Measurements from ENCODE around the gene PFKFB4. TPM values are rescaled to one million over a fixed set of nuclear protein-coding genes. Genes with fewer than 3 reads are reported as not detected.

The PFKFB4 gene
- polyA plus RNA-seq, 1 of the 3 experiments (the other 2 are of a cell fraction) = 5.7 TPM

- Histone ChIP-seq H3K27ac (ENCODE audit: low read depth in 2 of 2, low read length in 1 of 2) (no peak overlapping the region), H3K4me1 (ENCODE audit: control insufficient read depth in 1 of 2, insufficient read depth in 2 of 2, low read depth in 1 of 2, low read length in 1 of 2) (no peaks in the 10 kb centered on the region), H3K9me3 (no peaks in the 10 kb centered on the region), H3K9ac (no peak overlapping the region), H4K20me1 (ENCODE audit: insufficient read depth) (no peaks in the 10 kb centered on the region), H3K79me2 (ENCODE audit: insufficient read depth) (no peaks in the 10 kb centered on the region), H3K27me3 (ENCODE audit: insufficient read depth) (no peaks in the 10 kb centered on the region), H3K4me2 (no peak overlapping the region), H2AFZ (ENCODE audit: low read depth) (no peak overlapping the region), H3K36me3 (replicated peaks in 1 of 2; ENCODE audit: control insufficient read depth in 1 of 2, insufficient read depth in 2 of 2, low read length in 1 of 2) (no peaks in the 10 kb centered on the region), H3K9me2 (no peaks in the 10 kb centered on the region), H3F3A (replicated peaks; ENCODE audit: insufficient read depth) (no peaks in the 10 kb centered on the region), H3K4me3 (ENCODE audit: low read depth in 2 of 2, low read length in 1 of 2) (no peak overlapping the region)
- no peak for DNase-seq
- ChIA-PET CTCF (interaction anchor here (0.6 kb wide), 1 partner anchor 152 kb away, joined by 3 read pairs; no protein-coding TSS in a partner anchor), POLR2A (no interaction called here)
- no peak for TF ChIP-seq FOXM1 (IDR thresholded peaks at IDR 0.05; ENCODE audit: low read depth)
- TF ChIP-seq PBX3 (IDR thresholded peaks at IDR 0.05) = no peak
- TF ChIP-seq RXRA (IDR thresholded peaks at IDR 0.05; ENCODE audit: borderline replicate concordance, low read depth) = no peak
- no peak for TF ChIP-seq MXI1 (IDR thresholded peaks at IDR 0.05; ENCODE audit: low read depth, low read length)
- TF ChIP-seq TAF1 (IDR thresholded peaks at IDR 0.05; ENCODE audit: borderline replicate concordance, low read depth, low read length) = no peak
- TF ChIP-seq SIN3A (IDR thresholded peaks at IDR 0.05; ENCODE audit: borderline replicate concordance, low read depth, low read length) = no peak
- no peak for TF ChIP-seq POLR2AphosphoS5 (IDR thresholded peaks at IDR 0.05; ENCODE audit: low read depth, low read length)
- no peak for TF ChIP-seq TEAD4 (IDR thresholded peaks at IDR 0.05; ENCODE audit: borderline replicate concordance, insufficient read depth)
- TF ChIP-seq RFX5 (IDR thresholded peaks at IDR 0.05; ENCODE audit: low read length) = no peak
- TF ChIP-seq NFIC (IDR thresholded peaks at IDR 0.05; ENCODE audit: borderline replicate concordance) = no peak
- no peak for TF ChIP-seq FOSL2 (IDR thresholded peaks at IDR 0.05; ENCODE audit: borderline replicate concordance, low read depth)
- no peak for TF ChIP-seq MEF2A (IDR thresholded peaks at IDR 0.05; ENCODE audit: borderline replicate concordance, low read depth)
- TF ChIP-seq CTCF (IDR thresholded peaks at IDR 0.05) = no peak
- TF ChIP-seq IRF3 (IDR thresholded peaks at IDR 0.05; ENCODE audit: low read depth, low read length) = no peak
- TF ChIP-seq USF2 (IDR thresholded peaks at IDR 0.05; ENCODE audit: borderline replicate concordance, low read depth, low read length) = no peak
- TF ChIP-seq TCF12 (IDR thresholded peaks at IDR 0.05) = no peak
- TF ChIP-seq YY1 (IDR thresholded peaks at IDR 0.05; ENCODE audit: low read depth) = no peak
- no peak for TF ChIP-seq FOXJ3 (CRISPR knock-in tag; IDR thresholded peaks at IDR 0.05)
- 98% methylated on average over 13 of the region's 15 CpGs for WGBS (ENCODE audit: low lambda C conversion rate)
Measured at GRCh38 chr3:48588230-48588629, 31.6 kb upstream of the PFKFB4 start.
